Cardiac fibroblast (primary cell): ENCODE data around the gene BMP2.

Experiments
- DNase-seq, 2 donors: peaks; one replicate each; pipeline versions ENCODE4 v3.0.0 to v3.0.0-alpha.2; 2010; ENCODE audit warnings: low read depth in 2 of 2
- H3K4me3 ChIP-seq, 2 donors: replicated peaks in 1 of 2; 1 replicate in 1 of 2; 2 replicates in 1 of 2; pipeline ENCODE4 v1.5.1; 2011; ENCODE audit warnings: low read depth in 2 of 2, low read length in 2 of 2, mild to moderate bottlenecking in 2 of 2, moderate library complexity in 1 of 2
- TF ChIP-seq, protein P1 (sequence below): IDR thresholded peaks from one replicate; pipeline ENCODE4 v1.5.1; 2011; ENCODE audit warnings: low read depth, mild to moderate bottlenecking, low read length, inconsistent platforms

The BMP2 gene

GRCh38 chr20:6811262-6812035, 44.0 kb downstream of the BMP2 start:
- H3K4me3 ChIP-seq: no peak overlapping the region
- TF ChIP-seq, protein P1, sequence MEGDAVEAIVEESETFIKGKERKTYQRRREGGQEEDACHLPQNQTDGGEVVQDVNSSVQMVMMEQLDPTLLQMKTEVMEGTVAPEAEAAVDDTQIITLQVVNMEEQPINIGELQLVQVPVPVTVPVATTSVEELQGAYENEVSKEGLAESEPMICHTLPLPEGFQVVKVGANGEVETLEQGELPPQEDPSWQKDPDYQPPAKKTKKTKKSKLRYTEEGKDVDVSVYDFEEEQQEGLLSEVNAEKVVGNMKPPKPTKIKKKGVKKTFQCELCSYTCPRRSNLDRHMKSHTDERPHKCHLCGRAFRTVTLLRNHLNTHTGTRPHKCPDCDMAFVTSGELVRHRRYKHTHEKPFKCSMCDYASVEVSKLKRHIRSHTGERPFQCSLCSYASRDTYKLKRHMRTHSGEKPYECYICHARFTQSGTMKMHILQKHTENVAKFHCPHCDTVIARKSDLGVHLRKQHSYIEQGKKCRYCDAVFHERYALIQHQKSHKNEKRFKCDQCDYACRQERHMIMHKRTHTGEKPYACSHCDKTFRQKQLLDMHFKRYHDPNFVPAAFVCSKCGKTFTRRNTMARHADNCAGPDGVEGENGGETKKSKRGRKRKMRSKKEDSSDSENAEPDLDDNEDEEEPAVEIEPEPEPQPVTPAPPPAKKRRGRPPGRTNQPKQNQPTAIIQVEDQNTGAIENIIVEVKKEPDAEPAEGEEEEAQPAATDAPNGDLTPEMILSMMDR: no peak
- peak in 1 of 2 donors; percentile 37 for DNase-seq

GRCh38 chr20:6812530-6812929, 45.0 kb downstream of the BMP2 start:
- no peak overlapping the region for H3K4me3 ChIP-seq
- no peak for DNase-seq
- TF ChIP-seq, protein P1: no peak

DNA sequence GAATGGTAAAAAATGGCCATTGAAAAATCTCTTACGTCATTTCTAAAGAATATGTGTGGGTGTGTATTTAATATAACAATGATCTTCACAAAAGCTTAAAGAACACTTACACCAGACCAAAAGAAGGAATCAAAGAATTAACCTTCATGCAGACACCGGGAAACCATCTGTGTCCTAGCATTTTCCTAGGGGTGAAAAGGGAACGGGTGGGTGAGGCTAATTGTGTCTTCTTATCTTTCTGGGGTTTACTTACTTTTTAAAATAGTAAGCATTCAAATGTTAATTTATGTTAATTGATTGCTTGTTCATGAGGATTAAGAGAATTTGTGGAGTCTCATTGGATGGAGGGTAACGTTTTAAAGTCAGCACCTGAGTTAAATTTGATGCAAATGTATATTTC, 47.5 kb downstream of the BMP2 start:
- DNase-seq: no peak
- no peak overlapping the region for H3K4me3 ChIP-seq
- TF ChIP-seq, protein P1: no peak

- peak; percentile 5 to 22 for DNase-seq
- TF ChIP-seq, protein P1: no peak
- no peak overlapping the region for H3K4me3 ChIP-seq
Observed at GRCh38 chr20:6818033-6818808, 50.7 kb downstream of the BMP2 start.

- peak; percentile 18 to 25 for DNase-seq
- TF ChIP-seq, protein P1: peak; percentile 16
- no peak overlapping the region for H3K4me3 ChIP-seq
Observed at GRCh38 chr20:6819599-6819998, 52.1 kb downstream of the BMP2 start.

GRCh38 chr20:6824401-6824800, 56.9 kb downstream of the BMP2 start:
- no peak overlapping the region for H3K4me3 ChIP-seq
- peak in 1 of 2 donors; percentile 1 for DNase-seq
- TF ChIP-seq, protein P1: no peak
